HEK293 (cell line): Measurements from ENCODE around the gene ARHGAP27.

Experiments used
- CTCF ChIA-PET: fragments of 350-600 bp; formaldehyde crosslinking; extraction: SDS; loops from one replicate; lab custom pipeline; 2021; ENCODE audit warnings: antibody characterized with exemption; lab: Yijun Ruan, JAX
- POLR2A ChIA-PET: fragments of 300-600 bp; formaldehyde crosslinking; extraction: SDS; loops from one replicate; lab custom pipeline; 2020; ENCODE audit warnings: antibody characterized with exemption, inconsistent platforms; lab: Yijun Ruan, JAX
- H3K27ac ChIP-seq: fragments of 200-500 bp; sonication (Bioruptor generic); 2 replicates; pipeline ENCODE4 v1.5.1; 2014; ENCODE audit warnings: low read depth, low read length, control low read depth, inconsistent platforms; ENCODE audit errors: extremely low read depth
- H3K36me3 ChIP-seq, 2 experiments: fragments of 200-500 bp in 1 of 2; sonication (Bioruptor generic) in 1 of 2; 1 replicate in 1 of 2; 2 replicates in 1 of 2; pipeline ENCODE4 v1.5.1; 2014 to 2017; ENCODE audit warnings: inconsistent platforms in 2 of 2, low read length in 2 of 2; ENCODE audit not compliant: control insufficient read depth in 2 of 2, insufficient read depth in 1 of 2
- H3K4me1 ChIP-seq: fragments of 200-500 bp; sonication (Bioruptor generic); 2 replicates; pipeline ENCODE4 v1.5.1; 2014; ENCODE audit warnings: mild to moderate bottlenecking, low read length, inconsistent platforms; ENCODE audit not compliant: control insufficient read depth, insufficient read depth
- H3K4me3 ChIP-seq: 2 replicates; pipeline ENCODE4 v1.5.1; 2011; ENCODE audit warnings: low read depth, mild to moderate bottlenecking, control low read depth, low read length, moderate library complexity
- H3K9me3 ChIP-seq: fragments of 200-500 bp; sonication (Bioruptor generic); 2 replicates; pipeline ENCODE4 v1.5.1; 2014; ENCODE audit warnings: low read depth, low read length, inconsistent platforms; ENCODE audit not compliant: control insufficient read depth, insufficient read depth
- EGR2 ChIP-seq: fragments of 450-650 bp; formaldehyde crosslinking; IDR thresholded peaks from 2 replicates; pipeline ENCODE4 v1.5.1; 2016; ENCODE audit warnings: low read depth, missing biosample characterization, missing genetic modification characterization
- FEZF1 ChIP-seq: fragments of 450-650 bp; formaldehyde crosslinking; IDR thresholded peaks from 2 replicates; pipeline ENCODE4 v1.5.1; 2016; ENCODE audit warnings: missing biosample characterization, missing genetic modification characterization
- GLI2 ChIP-seq: fragments of 450-650 bp; formaldehyde crosslinking; IDR thresholded peaks from 2 replicates; pipeline ENCODE4; 2017; ENCODE audit warnings: missing biosample characterization, missing genetic modification characterization, low read depth, borderline replicate concordance
- GLIS1 ChIP-seq: fragments of 450-650 bp; formaldehyde crosslinking; IDR thresholded peaks from 2 replicates; pipeline ENCODE4 v1.5.1; 2016; ENCODE audit warnings: missing biosample characterization, missing genetic modification characterization
- KLF1 ChIP-seq: fragments of 450-650 bp; formaldehyde crosslinking; IDR thresholded peaks from 2 replicates; pipeline ENCODE4 v1.5.1; 2016; ENCODE audit warnings: missing biosample characterization, missing genetic modification characterization
- MEIS1 ChIP-seq: sonication (generic); formaldehyde crosslinking; IDR thresholded peaks from 2 replicates; pipeline ENCODE4 v1.8.1; 2022; ENCODE audit warnings: missing genetic modification reagents, mild to moderate bottlenecking, borderline replicate concordance
- ZNF140 ChIP-seq: fragments of 450-650 bp; formaldehyde crosslinking; IDR thresholded peaks from 2 replicates; pipeline ENCODE4 v1.5.1; 2016; ENCODE audit warnings: missing biosample characterization, missing genetic modification characterization
- ZNF157 ChIP-seq: fragments of 450-650 bp; formaldehyde crosslinking; IDR thresholded peaks from 2 replicates; pipeline ENCODE4 v1.5.1; 2016; ENCODE audit warnings: missing biosample characterization, missing genetic modification characterization
- ZNF23 ChIP-seq: fragments of 450-650 bp; formaldehyde crosslinking; IDR thresholded peaks from 2 replicates; pipeline ENCODE4 v1.5.1; 2016; ENCODE audit warnings: missing biosample characterization, missing genetic modification characterization, borderline replicate concordance
- ZNF510 ChIP-seq: fragments of 450-650 bp; formaldehyde crosslinking; IDR thresholded peaks from 2 replicates; pipeline ENCODE4 v1.5.1; 2018; ENCODE audit warnings: mild to moderate bottlenecking, missing genetic modification characterization, missing biosample characterization; ENCODE audit not compliant: insufficient replicate concordance
- ZNF785 ChIP-seq: fragments of 450-650 bp; formaldehyde crosslinking; IDR thresholded peaks from 2 replicates; pipeline ENCODE4 v1.5.1; 2016; ENCODE audit warnings: missing biosample characterization, missing genetic modification characterization
- TF ChIP-seq, protein P1 (sequence below): fragments of 450-650 bp; IDR thresholded peaks from 2 replicates; pipeline ENCODE4 v1.5.1; 2018; ENCODE audit warnings: missing biosample characterization, missing genetic modification characterization
- TF ChIP-seq, protein P2 (sequence below): fragments of 450-650 bp; formaldehyde crosslinking; IDR thresholded peaks from 2 replicates; pipeline ENCODE4 v1.5.1; 2016; ENCODE audit warnings: missing biosample characterization, missing genetic modification characterization
- TF ChIP-seq, protein P3 (sequence below): fragments of 450-650 bp; formaldehyde crosslinking; IDR thresholded peaks from 2 replicates; pipeline ENCODE4 v1.5.1; 2016; ENCODE audit warnings: missing biosample characterization, missing genetic modification characterization, borderline replicate concordance

Gene ARHGAP27

DNA sequence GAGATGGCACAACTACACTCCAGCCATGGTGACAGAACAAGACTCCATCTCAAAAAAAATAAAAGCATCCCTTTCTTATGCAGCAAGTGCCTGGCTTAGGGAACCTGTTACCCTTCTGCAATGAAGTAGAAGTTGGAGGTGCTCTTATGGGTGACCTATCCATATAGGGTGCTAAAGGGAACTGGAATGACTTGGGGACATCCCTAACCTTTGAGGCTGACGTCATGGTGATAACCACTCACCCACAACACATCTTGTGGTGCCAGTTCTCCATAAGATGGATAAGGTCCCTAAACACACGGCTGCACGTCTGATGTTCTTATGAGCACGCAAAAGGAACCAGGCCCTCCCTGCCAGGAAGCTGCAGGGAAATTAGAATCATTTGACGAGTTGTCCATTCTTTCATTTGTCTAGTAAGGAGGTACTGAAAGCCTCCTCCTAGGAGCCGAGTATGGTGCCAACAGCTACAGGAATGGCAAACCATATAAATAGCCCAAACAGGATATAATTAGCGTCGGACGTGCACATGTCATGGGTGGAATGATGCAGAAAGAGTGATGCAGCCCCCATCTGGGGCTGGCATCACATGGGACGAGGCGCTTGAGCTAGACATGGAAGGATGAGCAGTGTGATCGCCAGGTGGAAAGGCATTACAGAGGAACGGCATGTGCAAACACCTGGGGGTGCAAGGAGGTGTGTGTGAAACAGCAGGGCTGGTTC, 52.5 kb downstream of the ARHGAP27 start:
- Histone ChIP-seq H3K4me1 (no peaks in the 10 kb centered on the region), H3K27ac (no peak overlapping the region), H3K9me3 (no peaks in the 10 kb centered on the region), H3K4me3 (no peak overlapping the region), H3K36me3 (no peaks in the 10 kb centered on the region)
- POLR2A ChIA-PET = interaction anchor here (1.1 kb wide), 1 partner anchor 9 kb away, joined by 6 read pairs; no protein-coding TSS in a partner anchor
- CTCF ChIA-PET = interaction anchor here (0.7 to 20.6 kb wide), 8 partner anchors 9 to 245 kb away, joined by 3 to 357 read pairs (median 9); partner anchors contain the start of genes ACBD4 and MAP3K14
- TF ChIP-seq MEIS1 (CRISPR knock-in tag) (no peak), ZNF510 (no peak), GLI2 (tag by site-specific recombination) (no peak), ZNF157 (tag by site-specific recombination) (no peak), KLF1 (tag by site-specific recombination) (no peak), GLIS1 (tag by site-specific recombination) (no peak), ZNF140 (no peak), FEZF1 (no peak), ZNF785 (tag by site-specific recombination) (no peak)
- TF ChIP-seq, protein P1, sequence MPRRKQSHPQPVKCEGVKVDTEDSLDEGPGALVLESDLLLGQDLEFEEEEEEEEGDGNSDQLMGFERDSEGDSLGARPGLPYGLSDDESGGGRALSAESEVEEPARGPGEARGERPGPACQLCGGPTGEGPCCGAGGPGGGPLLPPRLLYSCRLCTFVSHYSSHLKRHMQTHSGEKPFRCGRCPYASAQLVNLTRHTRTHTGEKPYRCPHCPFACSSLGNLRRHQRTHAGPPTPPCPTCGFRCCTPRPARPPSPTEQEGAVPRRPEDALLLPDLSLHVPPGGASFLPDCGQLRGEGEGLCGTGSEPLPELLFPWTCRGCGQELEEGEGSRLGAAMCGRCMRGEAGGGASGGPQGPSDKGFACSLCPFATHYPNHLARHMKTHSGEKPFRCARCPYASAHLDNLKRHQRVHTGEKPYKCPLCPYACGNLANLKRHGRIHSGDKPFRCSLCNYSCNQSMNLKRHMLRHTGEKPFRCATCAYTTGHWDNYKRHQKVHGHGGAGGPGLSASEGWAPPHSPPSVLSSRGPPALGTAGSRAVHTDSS (tag by site-specific recombination) = no peak
- TF ChIP-seq, protein P2, sequence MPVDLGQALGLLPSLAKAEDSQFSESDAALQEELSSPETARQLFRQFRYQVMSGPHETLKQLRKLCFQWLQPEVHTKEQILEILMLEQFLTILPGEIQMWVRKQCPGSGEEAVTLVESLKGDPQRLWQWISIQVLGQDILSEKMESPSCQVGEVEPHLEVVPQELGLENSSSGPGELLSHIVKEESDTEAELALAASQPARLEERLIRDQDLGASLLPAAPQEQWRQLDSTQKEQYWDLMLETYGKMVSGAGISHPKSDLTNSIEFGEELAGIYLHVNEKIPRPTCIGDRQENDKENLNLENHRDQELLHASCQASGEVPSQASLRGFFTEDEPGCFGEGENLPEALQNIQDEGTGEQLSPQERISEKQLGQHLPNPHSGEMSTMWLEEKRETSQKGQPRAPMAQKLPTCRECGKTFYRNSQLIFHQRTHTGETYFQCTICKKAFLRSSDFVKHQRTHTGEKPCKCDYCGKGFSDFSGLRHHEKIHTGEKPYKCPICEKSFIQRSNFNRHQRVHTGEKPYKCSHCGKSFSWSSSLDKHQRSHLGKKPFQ (tag by site-specific recombination) = no peak
- TF ChIP-seq, protein P3, sequence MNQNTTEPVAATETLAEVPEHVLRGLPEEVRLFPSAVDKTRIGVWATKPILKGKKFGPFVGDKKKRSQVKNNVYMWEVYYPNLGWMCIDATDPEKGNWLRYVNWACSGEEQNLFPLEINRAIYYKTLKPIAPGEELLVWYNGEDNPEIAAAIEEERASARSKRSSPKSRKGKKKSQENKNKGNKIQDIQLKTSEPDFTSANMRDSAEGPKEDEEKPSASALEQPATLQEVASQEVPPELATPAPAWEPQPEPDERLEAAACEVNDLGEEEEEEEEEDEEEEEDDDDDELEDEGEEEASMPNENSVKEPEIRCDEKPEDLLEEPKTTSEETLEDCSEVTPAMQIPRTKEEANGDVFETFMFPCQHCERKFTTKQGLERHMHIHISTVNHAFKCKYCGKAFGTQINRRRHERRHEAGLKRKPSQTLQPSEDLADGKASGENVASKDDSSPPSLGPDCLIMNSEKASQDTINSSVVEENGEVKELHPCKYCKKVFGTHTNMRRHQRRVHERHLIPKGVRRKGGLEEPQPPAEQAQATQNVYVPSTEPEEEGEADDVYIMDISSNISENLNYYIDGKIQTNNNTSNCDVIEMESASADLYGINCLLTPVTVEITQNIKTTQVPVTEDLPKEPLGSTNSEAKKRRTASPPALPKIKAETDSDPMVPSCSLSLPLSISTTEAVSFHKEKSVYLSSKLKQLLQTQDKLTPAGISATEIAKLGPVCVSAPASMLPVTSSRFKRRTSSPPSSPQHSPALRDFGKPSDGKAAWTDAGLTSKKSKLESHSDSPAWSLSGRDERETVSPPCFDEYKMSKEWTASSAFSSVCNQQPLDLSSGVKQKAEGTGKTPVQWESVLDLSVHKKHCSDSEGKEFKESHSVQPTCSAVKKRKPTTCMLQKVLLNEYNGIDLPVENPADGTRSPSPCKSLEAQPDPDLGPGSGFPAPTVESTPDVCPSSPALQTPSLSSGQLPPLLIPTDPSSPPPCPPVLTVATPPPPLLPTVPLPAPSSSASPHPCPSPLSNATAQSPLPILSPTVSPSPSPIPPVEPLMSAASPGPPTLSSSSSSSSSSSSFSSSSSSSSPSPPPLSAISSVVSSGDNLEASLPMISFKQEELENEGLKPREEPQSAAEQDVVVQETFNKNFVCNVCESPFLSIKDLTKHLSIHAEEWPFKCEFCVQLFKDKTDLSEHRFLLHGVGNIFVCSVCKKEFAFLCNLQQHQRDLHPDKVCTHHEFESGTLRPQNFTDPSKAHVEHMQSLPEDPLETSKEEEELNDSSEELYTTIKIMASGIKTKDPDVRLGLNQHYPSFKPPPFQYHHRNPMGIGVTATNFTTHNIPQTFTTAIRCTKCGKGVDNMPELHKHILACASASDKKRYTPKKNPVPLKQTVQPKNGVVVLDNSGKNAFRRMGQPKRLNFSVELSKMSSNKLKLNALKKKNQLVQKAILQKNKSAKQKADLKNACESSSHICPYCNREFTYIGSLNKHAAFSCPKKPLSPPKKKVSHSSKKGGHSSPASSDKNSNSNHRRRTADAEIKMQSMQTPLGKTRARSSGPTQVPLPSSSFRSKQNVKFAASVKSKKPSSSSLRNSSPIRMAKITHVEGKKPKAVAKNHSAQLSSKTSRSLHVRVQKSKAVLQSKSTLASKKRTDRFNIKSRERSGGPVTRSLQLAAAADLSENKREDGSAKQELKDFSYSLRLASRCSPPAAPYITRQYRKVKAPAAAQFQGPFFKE (tag by site-specific recombination) = no peak

DNA sequence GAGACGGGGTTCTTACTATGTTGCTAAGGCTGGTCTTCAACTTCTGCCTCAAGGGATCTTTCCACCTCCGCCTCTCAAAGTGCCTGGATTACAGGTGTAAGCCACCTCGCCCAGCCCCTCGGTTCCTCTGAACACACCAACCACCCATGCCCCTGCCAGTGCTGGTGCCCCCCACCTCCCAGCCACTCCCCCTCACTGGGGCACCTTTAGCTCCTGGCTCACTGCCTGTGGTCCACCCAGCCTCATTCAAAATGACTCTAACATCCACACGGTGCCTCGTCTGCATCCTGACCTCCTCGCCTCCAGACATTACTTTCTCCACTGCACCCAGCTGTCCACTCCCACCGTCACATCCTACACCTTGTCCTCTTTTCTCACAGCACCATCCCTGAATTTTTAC, 55.3 kb downstream of the ARHGAP27 start:
- Histone ChIP-seq H3K36me3 (no peaks in the 10 kb centered on the region), H3K4me1 (no peaks in the 10 kb centered on the region), H3K27ac (no peak overlapping the region), H3K4me3 (no peak overlapping the region), H3K9me3 (no peaks in the 10 kb centered on the region)
- ChIA-PET POLR2A (interaction anchor here (0.6 kb wide), 1 partner anchor 169 kb away, joined by 4 read pairs; no protein-coding TSS in a partner anchor), CTCF (interaction anchor here (0.6 to 4.5 kb wide), 5 partner anchors 8 to 155 kb away, joined by 3 to 25 read pairs (median 3); partner anchors contain the start of gene FMNL1)
- TF ChIP-seq ZNF23 = no peak
- peak; percentile 54 for TF ChIP-seq EGR2
